ENCODE measurements around the gene SAPCD1. TPM values are rescaled to one million over a fixed set of nuclear protein-coding genes. Genes with fewer than 3 reads are reported as not detected.

SAPCD1 gene
- total RNA-seq, 1 donor from 2014 or later = 16.7 TPM

GRCh38 chr6:31723980-31724691 is 38.3 kb upstream of the SAPCD1 start:
- DNase-seq (ENCODE audit: low spot score) = no peak
- Mint-ChIP-seq H3K27me3 (ENCODE audit: insufficient read depth) (no peaks in the 10 kb centered on the region), H3K4me3 (no peak overlapping the region), H3K9me3 (no peaks in the 10 kb centered on the region), H3K27ac (no peak overlapping the region), H3K4me1 (ENCODE audit: low read depth) (peaks cover 27% of the 10 kb centered on the region), H3K36me3 (ENCODE audit: low read depth) (no peaks in the 10 kb centered on the region)
- intact Hi-C loops (cut with micrococcal nuclease) = no loop called here

GRCh38 chr6:31725502-31726350 is 36.7 kb upstream of the SAPCD1 start:
- H3K4me1 Mint-ChIP-seq (ENCODE audit: low read depth) = peaks cover 40% of the 10 kb centered on the region
- peaks cover 6% of the 10 kb centered on the region for H3K36me3 Mint-ChIP-seq (ENCODE audit: low read depth)
- intact Hi-C loops (cut with micrococcal nuclease) = no loop called here
- H3K27ac Mint-ChIP-seq = peak overlapping the region; percentile 2
- no peak overlapping the region for H3K4me3 Mint-ChIP-seq
- no peak for DNase-seq (ENCODE audit: low spot score)
- H3K9me3 Mint-ChIP-seq = no peaks in the 10 kb centered on the region
- H3K27me3 Mint-ChIP-seq (ENCODE audit: insufficient read depth) = no peaks in the 10 kb centered on the region

- Mint-ChIP-seq H3K27ac (peak overlapping the region; percentile 73), H3K4me1 (ENCODE audit: low read depth) (peaks cover 40% of the 10 kb centered on the region), H3K36me3 (ENCODE audit: low read depth) (peaks cover 14% of the 10 kb centered on the region), H3K4me3 (peak overlapping the region; percentile 64), H3K27me3 (ENCODE audit: insufficient read depth) (no peaks in the 10 kb centered on the region), H3K9me3 (no peaks in the 10 kb centered on the region)
- intact Hi-C loops (cut with micrococcal nuclease) = no loop called here
- DNase-seq (ENCODE audit: low spot score) = no peak
Observed at GRCh38 chr6:31727034-31727716, 35.3 kb upstream of the SAPCD1 start.

- Mint-ChIP-seq H3K36me3 (ENCODE audit: low read depth) (peaks cover 14% of the 10 kb centered on the region), H3K4me3 (peak overlapping the region; percentile 64), H3K27ac (peak overlapping the region; percentile 73), H3K9me3 (no peaks in the 10 kb centered on the region), H3K27me3 (ENCODE audit: insufficient read depth) (no peaks in the 10 kb centered on the region), H3K4me1 (ENCODE audit: low read depth) (peaks cover 40% of the 10 kb centered on the region)
- intact Hi-C loops (cut with micrococcal nuclease) = loop anchor here (2.0 kb wide), 1 partner anchor 169 kb away; the partner anchor contains the start of gene EHMT2
- DNase-seq (ENCODE audit: low spot score) = no peak
Observed at GRCh38 chr6:31727717-31728671, 34.5 kb upstream of the SAPCD1 start.

DNA sequence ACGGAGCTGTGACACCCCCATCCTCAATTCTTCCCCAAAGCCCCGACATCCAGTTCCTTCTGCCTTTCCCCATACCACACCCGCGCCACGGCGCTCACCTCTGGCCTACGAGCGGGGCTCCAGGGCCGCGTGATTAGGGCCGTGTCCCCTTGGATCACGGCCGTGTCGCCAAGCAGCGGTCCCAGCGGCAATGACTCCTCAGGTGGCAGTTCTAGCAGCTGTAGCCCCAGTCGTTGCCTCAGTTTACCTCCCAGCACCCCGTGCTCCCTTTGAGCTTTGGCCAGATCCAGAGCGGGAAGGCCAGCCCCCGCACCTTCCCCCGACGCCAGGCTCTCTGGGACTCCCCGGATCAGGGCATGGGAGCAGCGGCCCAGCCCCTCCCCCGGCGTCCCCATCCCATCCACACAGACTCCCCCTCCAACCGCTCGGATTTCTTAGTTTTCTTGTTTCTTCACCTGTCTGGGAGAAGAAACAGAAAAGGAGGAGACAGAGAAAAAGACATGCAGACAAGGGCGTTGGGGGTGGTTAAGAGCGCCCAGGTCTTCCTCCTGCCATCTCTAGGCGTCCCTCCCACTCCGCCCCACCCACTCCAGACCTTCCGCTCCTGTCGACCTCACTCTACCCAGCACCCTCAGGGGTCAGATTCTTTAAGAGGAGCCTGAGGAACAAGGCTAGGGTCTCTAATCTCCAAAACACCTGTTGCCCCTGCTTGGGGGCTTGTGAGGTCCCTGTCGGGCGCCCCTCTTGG is 33.5 kb upstream of the SAPCD1 start, which contains the start of gene DDAH2:
Gene DDAH2, minus strand, starts transcription at position 533 of the 748 bp plus-strand sequence. Its CDS starts 138 bp downstream, at position 395.
- Mint-ChIP-seq H3K27me3 (ENCODE audit: insufficient read depth) (no peaks in the 10 kb centered on the region), H3K27ac (peak within 1 kb of the TSS; percentile 74), H3K36me3 (ENCODE audit: low read depth) (peaks cover 23% of the 10 kb centered on the region), H3K9me3 (no peaks in the 10 kb centered on the region), H3K4me1 (ENCODE audit: low read depth) (peaks cover 48% of the 10 kb centered on the region), H3K4me3 (peak within 1 kb of the TSS; percentile 95)
- intact Hi-C loops (cut with micrococcal nuclease) = loop anchor here (1.0 to 2.0 kb wide), 6 partner anchors 9 to 168 kb away; partner anchors contain the start of genes ABHD16A and EHMT2
- no peak for DNase-seq (ENCODE audit: low spot score)

GRCh38 chr6:31729515-31729978 is 32.9 kb upstream of the SAPCD1 start:
- Mint-ChIP-seq H3K27ac (peak overlapping the region; percentile 74), H3K9me3 (no peaks in the 10 kb centered on the region), H3K4me3 (peak overlapping the region; percentile 95), H3K4me1 (ENCODE audit: low read depth) (peaks cover 54% of the 10 kb centered on the region), H3K27me3 (ENCODE audit: insufficient read depth) (no peaks in the 10 kb centered on the region), H3K36me3 (ENCODE audit: low read depth) (peaks cover 29% of the 10 kb centered on the region)
- DNase-seq (ENCODE audit: low spot score) = peak; percentile 68
- intact Hi-C loops (cut with micrococcal nuclease) = loop anchor here (1.0 to 2.0 kb wide), 6 partner anchors 9 to 167 kb away; partner anchors contain the start of genes ABHD16A and EHMT2

DNA sequence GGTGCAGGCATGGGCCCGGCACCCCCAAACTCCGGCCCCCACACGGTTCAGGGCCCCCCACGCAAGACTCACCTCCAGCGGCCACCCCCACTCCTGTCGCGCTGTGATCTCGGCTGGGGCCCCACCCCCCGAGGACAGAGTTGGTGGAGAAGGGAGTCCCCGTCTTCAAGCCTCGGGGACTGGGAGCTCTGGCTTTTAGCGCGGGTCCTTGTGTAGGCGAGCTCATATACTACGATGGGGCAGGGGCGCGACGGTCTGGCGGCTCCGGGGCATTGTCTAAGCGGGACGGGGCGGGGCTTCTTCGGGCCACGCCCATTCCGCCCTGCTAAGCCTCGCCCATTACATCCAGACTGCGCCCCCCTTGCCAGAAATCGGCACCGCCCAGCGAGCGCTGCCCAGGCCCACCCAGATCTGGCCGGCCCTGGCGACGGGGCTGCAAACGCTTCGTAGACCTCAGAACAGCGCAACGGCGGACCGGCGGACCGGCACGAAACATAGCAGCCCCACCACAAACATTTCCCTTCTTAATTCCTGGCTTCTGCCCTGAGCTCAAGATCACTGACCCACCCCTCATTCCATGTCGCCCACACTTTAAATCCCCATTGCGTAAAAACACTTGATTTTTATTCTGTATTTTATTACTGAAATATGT is 32.4 kb upstream of the SAPCD1 start:
- H3K27me3 Mint-ChIP-seq (ENCODE audit: insufficient read depth) = no peaks in the 10 kb centered on the region

GRCh38 chr6:31730631-31731086 is 31.8 kb upstream of the SAPCD1 start:
- DNase-seq (ENCODE audit: low spot score) = no peak
- Mint-ChIP-seq H3K4me3 (peak overlapping the region; percentile 95), H3K36me3 (ENCODE audit: low read depth) (peaks cover 37% of the 10 kb centered on the region), H3K27me3 (ENCODE audit: insufficient read depth) (no peaks in the 10 kb centered on the region), H3K27ac (peak overlapping the region; percentile 45), H3K4me1 (ENCODE audit: low read depth) (peaks cover 56% of the 10 kb centered on the region), H3K9me3 (no peaks in the 10 kb centered on the region)
- intact Hi-C loops (cut with micrococcal nuclease) = no loop called here

More for the DNA sequence above, 32.4 kb upstream of the SAPCD1 start:
- DNase-seq (ENCODE audit: low spot score) = peak; percentile 57
- Mint-ChIP-seq H3K27ac (peak overlapping the region; percentile 45), H3K4me3 (peak overlapping the region; percentile 95), H3K4me1 (ENCODE audit: low read depth) (peaks cover 59% of the 10 kb centered on the region), H3K36me3 (ENCODE audit: low read depth) (peaks cover 33% of the 10 kb centered on the region), H3K9me3 (no peaks in the 10 kb centered on the region)
- intact Hi-C loops (cut with micrococcal nuclease) = loop anchor here (1.0 to 2.0 kb wide), 6 partner anchors 8 to 167 kb away; partner anchors contain the start of genes ABHD16A and EHMT2

- H3K9me3 Mint-ChIP-seq = no peaks in the 10 kb centered on the region
- no peak for DNase-seq (ENCODE audit: low spot score)
- intact Hi-C loops (cut with micrococcal nuclease) = no loop called here
- H3K4me3 Mint-ChIP-seq = no peak overlapping the region
- H3K27me3 Mint-ChIP-seq (ENCODE audit: insufficient read depth) = peaks cover 3% of the 10 kb centered on the region
- no peak overlapping the region for H3K27ac Mint-ChIP-seq
- H3K4me1 Mint-ChIP-seq (ENCODE audit: low read depth) = peaks cover 49% of the 10 kb centered on the region
- peaks cover 40% of the 10 kb centered on the region for H3K36me3 Mint-ChIP-seq (ENCODE audit: low read depth)
Observed at GRCh38 chr6:31732029-31732428, 30.4 kb upstream of the SAPCD1 start.

DNA sequence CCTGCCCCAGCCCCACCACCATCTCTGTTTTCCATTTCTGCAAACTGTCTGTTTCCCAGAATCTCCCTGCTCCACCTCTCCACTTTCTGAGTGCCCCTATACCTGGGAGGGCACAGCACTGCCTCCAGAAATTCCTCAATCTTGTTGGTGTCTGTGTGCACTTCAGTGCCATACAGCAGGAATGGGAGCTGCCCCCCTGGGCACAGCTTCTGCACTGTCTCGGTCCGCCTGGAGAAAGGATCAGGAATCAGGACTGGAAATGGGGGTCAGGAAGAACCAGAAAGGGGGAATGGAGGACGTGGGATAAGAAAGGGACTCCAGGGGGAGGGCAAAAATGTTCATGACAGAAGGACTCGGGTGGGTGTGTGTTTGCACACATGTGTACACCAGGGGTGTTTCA is 28.7 kb upstream of the SAPCD1 start:
- peaks cover 40% of the 10 kb centered on the region for H3K36me3 Mint-ChIP-seq (ENCODE audit: low read depth)
- DNase-seq (ENCODE audit: low spot score) = no peak
- H3K9me3 Mint-ChIP-seq = no peaks in the 10 kb centered on the region
- H3K4me3 Mint-ChIP-seq = peak overlapping the region; percentile 98
- H3K27ac Mint-ChIP-seq = peak overlapping the region; percentile 73
- H3K4me1 Mint-ChIP-seq (ENCODE audit: low read depth) = peaks cover 57% of the 10 kb centered on the region
- intact Hi-C loops (cut with micrococcal nuclease) = no loop called here
- peaks cover 3% of the 10 kb centered on the region for H3K27me3 Mint-ChIP-seq (ENCODE audit: insufficient read depth)
